GM12874 (cell line): ENCODE measurements around the gene SFI1.

Source experiments
- CTCF ChIP-seq: IDR thresholded peaks from 2 replicates; pipeline ENCODE4 v1.5.1; 2011; ENCODE audit warnings: low read depth, mild to moderate bottlenecking, control low read depth, low read length, moderate library complexity; ENCODE audit not compliant: insufficient read depth

Gene SFI1

GRCh38 chr22:31526270-31526669 lies 29.9 kb downstream of the SFI1 start:
- TF ChIP-seq CTCF = no peak

GRCh38 chr22:31530823-31531195 lies 34.5 kb downstream of the SFI1 start:
- TF ChIP-seq CTCF = no peak

GRCh38 chr22:31532060-31532459 lies 35.7 kb downstream of the SFI1 start:
- no peak for TF ChIP-seq CTCF

GRCh38 chr22:31533374-31533773 lies 37.0 kb downstream of the SFI1 start:
- no peak for TF ChIP-seq CTCF

GRCh38 chr22:31537019-31537535 lies 40.7 kb downstream of the SFI1 start:
- no peak for TF ChIP-seq CTCF

- TF ChIP-seq CTCF = no peak
These were observed 42.5 kb downstream of the SFI1 start for GRCh38 chr22:31538815-31539214.

- TF ChIP-seq CTCF = no peak
These were observed 44.6 kb downstream of the SFI1 start for GRCh38 chr22:31540966-31541365.
